ENCODE data around the gene CDH13.

The CDH13 gene

GRCh38 chr16:82892324-82892723 is 265.6 kb downstream of the CDH13 start:
- Histone ChIP-seq H3K27me3 (ENCODE audit: low read depth, low read length) (0 out of 2 replicates have a peak, but pooled peaks cover 3% of the 10 kb centered on the region), H3K36me3 (replicated peaks; ENCODE audit: low read depth, low read length) (no peaks in the 10 kb centered on the region), H3K4me2 (ENCODE audit: low read length) (no peak overlapping the region), H2AFZ (ENCODE audit: low read depth, low read length) (no peak overlapping the region), H3K27ac (ENCODE audit: low read length) (no peak overlapping the region), H3K9ac (ENCODE audit: low read length) (no peak overlapping the region), H3K9me3 (ENCODE audit: insufficient read depth, low read length) (no peaks in the 10 kb centered on the region), H3K79me2 (ENCODE audit: low read length) (no peaks in the 10 kb centered on the region), H3K4me1 (ENCODE audit: low read length) (no peaks in the 10 kb centered on the region), H3K4me3 (ENCODE audit: low read length) (no peak overlapping the region), H4K20me1 (ENCODE audit: insufficient read depth, low read length) (no peaks in the 10 kb centered on the region)
- no peak for TF ChIP-seq EZH2phosphoT487 (IDR thresholded peaks at IDR 0.05; ENCODE audit: low read depth)
- TF ChIP-seq CTCF (IDR thresholded peaks at IDR 0.05; ENCODE audit: low read depth, low read length) = no peak

GRCh38 chr16:82895843-82896242 is 269.1 kb downstream of the CDH13 start:
- Histone ChIP-seq H3K27me3 (ENCODE audit: low read depth, low read length) (no peaks in the 10 kb centered on the region), H3K36me3 (replicated peaks; ENCODE audit: low read depth, low read length) (no peaks in the 10 kb centered on the region), H3K27ac (ENCODE audit: low read length) (no peak overlapping the region), H3K4me3 (ENCODE audit: low read length) (no peak overlapping the region), H3K79me2 (ENCODE audit: low read length) (no peaks in the 10 kb centered on the region), H3K4me1 (ENCODE audit: low read length) (no peaks in the 10 kb centered on the region), H3K9ac (ENCODE audit: low read length) (no peak overlapping the region), H2AFZ (ENCODE audit: low read depth, low read length) (no peak overlapping the region), H3K4me2 (ENCODE audit: low read length) (no peak overlapping the region), H4K20me1 (ENCODE audit: insufficient read depth, low read length) (no peaks in the 10 kb centered on the region), H3K9me3 (ENCODE audit: insufficient read depth, low read length) (no peaks in the 10 kb centered on the region)
- TF ChIP-seq EZH2phosphoT487 (IDR thresholded peaks at IDR 0.05; ENCODE audit: low read depth) (no peak), CTCF (IDR thresholded peaks at IDR 0.05; ENCODE audit: low read depth, low read length) (no peak)

GRCh38 chr16:82899006-82899405 is 272.2 kb downstream of the CDH13 start:
- Histone ChIP-seq H3K79me2 (ENCODE audit: low read length) (no peaks in the 10 kb centered on the region), H4K20me1 (ENCODE audit: insufficient read depth, low read length) (no peaks in the 10 kb centered on the region), H3K27me3 (ENCODE audit: low read depth, low read length) (no peaks in the 10 kb centered on the region), H3K36me3 (replicated peaks; ENCODE audit: low read depth, low read length) (no peaks in the 10 kb centered on the region), H3K9ac (ENCODE audit: low read length) (no peak overlapping the region), H3K9me3 (ENCODE audit: insufficient read depth, low read length) (no peaks in the 10 kb centered on the region), H3K4me3 (ENCODE audit: low read length) (no peak overlapping the region), H3K27ac (ENCODE audit: low read length) (no peak overlapping the region), H2AFZ (ENCODE audit: low read depth, low read length) (no peak overlapping the region), H3K4me2 (ENCODE audit: low read length) (no peak overlapping the region), H3K4me1 (ENCODE audit: low read length) (no peaks in the 10 kb centered on the region)
- TF ChIP-seq EZH2phosphoT487 (IDR thresholded peaks at IDR 0.05; ENCODE audit: low read depth) (no peak), CTCF (IDR thresholded peaks at IDR 0.05; ENCODE audit: low read depth, low read length) (no peak)

- H3K9me3 ChIP-seq (ENCODE audit: insufficient read depth, low read length) = no peaks in the 10 kb centered on the region
- no peak overlapping the region for H2AFZ ChIP-seq (ENCODE audit: low read depth, low read length)
- no peak overlapping the region for H3K4me2 ChIP-seq (ENCODE audit: low read length)
- H4K20me1 ChIP-seq (ENCODE audit: insufficient read depth, low read length) = no peaks in the 10 kb centered on the region
- H3K27me3 ChIP-seq (ENCODE audit: low read depth, low read length) = no peaks in the 10 kb centered on the region
- no peaks in the 10 kb centered on the region for H3K79me2 ChIP-seq (ENCODE audit: low read length)
- H3K36me3 ChIP-seq (replicated peaks; ENCODE audit: low read depth, low read length) = no peaks in the 10 kb centered on the region
- no peak overlapping the region for H3K9ac ChIP-seq (ENCODE audit: low read length)
- H3K4me1 ChIP-seq (ENCODE audit: low read length) = no peaks in the 10 kb centered on the region
- no peak overlapping the region for H3K4me3 ChIP-seq (ENCODE audit: low read length)
- TF ChIP-seq CTCF (IDR thresholded peaks at IDR 0.05; ENCODE audit: low read depth, low read length) (no peak), EZH2phosphoT487 (IDR thresholded peaks at IDR 0.05; ENCODE audit: low read depth) (no peak)
- H3K27ac ChIP-seq (ENCODE audit: low read length) = no peak overlapping the region
Observed at GRCh38 chr16:82899731-82900450, 273.1 kb downstream of the CDH13 start.

All from OCI-LY3 (cell line).